Body of pancreas (tissue), 4 donors: ENCODE measurements around the gene RAD51B. TPM values are rescaled to one million over a fixed set of nuclear protein-coding genes. Genes with fewer than 3 reads are reported as not detected.

Experiments
- ATAC-seq: fragments of 150-250 bp; one replicate; pipeline ENCODE4 v1.9.1; 2016
- DNase-seq, 4 donors: peaks; one replicate each; pipeline ENCODE4 v3.0.0-alpha.2; 2019
- H3K27ac ChIP-seq, 4 donors: fragments of 200-600 bp; sonication (generic); 1 replicate in 3 of 4; 2 replicates in 1 of 4; pipeline versions ENCODE4 v1.5.1 to v1.6.1; 2016 to 2019; ENCODE audit warnings: mild to moderate bottlenecking in 1 of 4, mixed read lengths in 1 of 4, moderate library complexity in 1 of 4
- H3K27me3 ChIP-seq, 2 donors: fragments of 200-600 bp; sonication (generic); one replicate each; pipeline ENCODE4 v1.6.0; 2016; ENCODE audit warnings: mild to moderate bottlenecking in 1 of 2
- H3K36me3 ChIP-seq, 2 donors: fragments of 200-600 bp; sonication (generic); replicated peaks in 1 of 2; 2 replicates each; pipeline ENCODE4 v1.5.1; 2016; ENCODE audit warnings: low read depth in 2 of 2; ENCODE audit not compliant: insufficient read depth in 1 of 2
- H3K4me1 ChIP-seq: fragments of 200-600 bp; sonication (generic); one replicate; pipeline ENCODE4 v1.6.0; 2016
- H3K4me3 ChIP-seq, 2 donors: fragments of 200-600 bp; sonication (generic); 1 replicate in 1 of 2; 2 replicates in 1 of 2; pipeline ENCODE4 v1.5.1; 2016 to 2019
- H3K9me3 ChIP-seq, 3 donors: fragments of 200-600 bp; sonication (generic); 1 replicate in 2 of 3; 2 replicates in 1 of 3; pipeline ENCODE4 v1.5.1; 2016
- CTCF ChIP-seq, 7 experiments: fragments of 450-650 bp in 4 of 7; fragments of 200-600 bp in 3 of 7; sonication (generic) in 3 of 7; IDR thresholded peaks; one replicate each; pipeline ENCODE4 v1.5.1; 2016 to 2019; ENCODE audit warnings: antibody characterized with exemption in 7 of 7
- POLR2A ChIP-seq, 3 donors: fragments of 450-650 bp; IDR thresholded peaks; one replicate each; pipeline ENCODE4 v1.6.1; 2016; ENCODE audit warnings: antibody characterized with exemption in 3 of 3, mild to moderate bottlenecking in 2 of 3
- WGBS, 2 donors: methylation state at CpG; one replicate each; pipeline ENCODE4 v1.1.5; 2017; 5-methylcytosine and 5-hydroxymethylcytosine counted together
- intact Hi-C: fragments of 100-400 bp; cut with DNase I; formaldehyde crosslinking; loops from one replicate; pipeline ENCODE4 v1.15.1; 2023
- total RNA-seq, 2 donors: library from RNA; depleted of rRNA; stranded (reverse); fragments of >200 nt; gene quantifications; one replicate each; pipeline ENCODE4 v1.1.0, GENCODE V29; 2016

The RAD51B gene
- total RNA-seq, 2 donors from 2014 or later = 12.2 to 29.6 TPM

- intact Hi-C loops = no loop called here
- no peaks in the 10 kb centered on the region for H3K36me3 ChIP-seq
- DNase-seq = no peak
- H3K4me3 ChIP-seq = no peak overlapping the region
- no peaks in the 10 kb centered on the region for H3K27me3 ChIP-seq
- no peak for ATAC-seq
- no peaks in the 10 kb centered on the region for H3K9me3 ChIP-seq
- TF ChIP-seq POLR2A (IDR thresholded peaks at IDR 0.05) = no peak
- no peak for TF ChIP-seq CTCF (IDR thresholded peaks at IDR 0.05)
- WGBS, 2 donors = 14 to 28% methylated on average over 1 of the region's 1 CpG
- H3K27ac ChIP-seq = peak overlapping the region in 3 of 4 donors; percentile 22 to 87 (median 84)
- H3K4me1 ChIP-seq = peaks cover 89% of the 10 kb centered on the region
Measured at GRCh38 chr14:68195126-68195525, 375.5 kb downstream of the RAD51B start.

- H3K4me3 ChIP-seq = no peak overlapping the region
- H3K27me3 ChIP-seq = no peaks in the 10 kb centered on the region
- DNase-seq (no peak), ATAC-seq (peak; percentile 10)
- H3K4me1 ChIP-seq = peaks cover 58% of the 10 kb centered on the region
- no peaks in the 10 kb centered on the region for H3K9me3 ChIP-seq
- H3K27ac ChIP-seq = peak overlapping the region in 3 of 4 donors; percentile 40 to 73 (median 55)
- 20 to 36% methylated on average over 3 of the region's 3 CpGs for WGBS, 2 donors
- intact Hi-C loops = no loop called here
- no peaks in the 10 kb centered on the region for H3K36me3 ChIP-seq
- TF ChIP-seq CTCF (IDR thresholded peaks at IDR 0.05) = no peak
- TF ChIP-seq POLR2A (IDR thresholded peaks at IDR 0.05) = no peak
Measured at GRCh38 chr14:68198713-68199495, 379.3 kb downstream of the RAD51B start.

GRCh38 chr14:68199554-68200151, 380.1 kb downstream of the RAD51B start:
- H3K36me3 ChIP-seq = no peaks in the 10 kb centered on the region
- DNase-seq (peak; percentile 22 to 65 (median 56)), ATAC-seq (peak; percentile 78)
- WGBS, 2 donors = 44 to 78% methylated on average over 8 of the region's 8 CpGs
- intact Hi-C loops = no loop called here
- no peak overlapping the region for H3K4me3 ChIP-seq
- H3K4me1 ChIP-seq = peaks cover 50% of the 10 kb centered on the region
- H3K27ac ChIP-seq = peak overlapping the region; percentile 35 to 73 (median 48)
- no peaks in the 10 kb centered on the region for H3K27me3 ChIP-seq
- TF ChIP-seq CTCF (IDR thresholded peaks at IDR 0.05) (peak in 1 of 7 experiments; percentile 10), POLR2A (IDR thresholded peaks at IDR 0.05) (no peak)
- H3K9me3 ChIP-seq = no peaks in the 10 kb centered on the region

GRCh38 chr14:68203871-68204270, 384.3 kb downstream of the RAD51B start:
- DNase-seq (no peak), ATAC-seq (no peak)
- Histone ChIP-seq H3K27me3 (no peaks in the 10 kb centered on the region), H3K27ac (no peak overlapping the region), H3K9me3 (no peaks in the 10 kb centered on the region), H3K36me3 (no peaks in the 10 kb centered on the region), H3K4me3 (no peak overlapping the region), H3K4me1 (peaks cover 17% of the 10 kb centered on the region)
- TF ChIP-seq POLR2A (IDR thresholded peaks at IDR 0.05) (no peak), CTCF (IDR thresholded peaks at IDR 0.05) (no peak)
- intact Hi-C loops = no loop called here
